Colonic mucosa (tissue), 4 donors: ENCODE measurements around the gene ENTPD2. TPM values are rescaled to one million over a fixed set of nuclear protein-coding genes. Genes with fewer than 3 reads are reported as not detected.

Source experiments
- DNase-seq: peaks from one replicate; pipeline ENCODE4 v3.0.0-alpha.2; 2020
- H3K27ac ChIP-seq: fragments of 200-600 bp; one replicate; pipeline ENCODE4 v1.8.0; 2021
- H3K27me3 ChIP-seq: fragments of 200-600 bp; one replicate; pipeline ENCODE4 v1.8.0; 2021
- H3K36me3 ChIP-seq: fragments of 200-600 bp; one replicate; pipeline ENCODE4 v1.8.0; 2021
- H3K4me1 ChIP-seq: fragments of 200-600 bp; one replicate; pipeline ENCODE4 v1.8.0; 2021; ENCODE audit warnings: mild to moderate bottlenecking
- H3K4me3 ChIP-seq: fragments of 200-600 bp; one replicate; pipeline ENCODE4 v1.8.0; 2021
- H3K9ac ChIP-seq, 2 donors: one replicate each; pipeline ENCODE4 v1.7.0; 2013; ENCODE audit warnings: control low read depth in 2 of 2, low read depth in 2 of 2, low read length in 2 of 2
- H3K9me3 ChIP-seq: fragments of 200-600 bp; one replicate; pipeline ENCODE4 v1.8.0; 2021
- intact Hi-C: fragments of 100-400 bp; cut with DNase I; formaldehyde crosslinking; loops from one replicate; pipeline ENCODE4 v1.14.1; 2022
- total RNA-seq, 2 donors: library from RNA; stranded (reverse); fragmentation: NEBNext Ultra II Directional in 1 of 2; extraction: Animal tissue kit (Norgen Biotek cat#: 25700) in 1 of 2; gene quantifications; one replicate each; pipeline ENCODE4 v1.2.1, GENCODE V29; 2021
- TF ChIP-seq, protein P1 (sequence below): fragments of 200-600 bp; IDR thresholded peaks from one replicate; pipeline ENCODE4 v1.8.0; 2022; ENCODE audit warnings: antibody characterized with exemption, mild to moderate bottlenecking
- donor health status: healthy.
- donor health status: DM: no; HTN: no; CAD: no.
- donor health status: DM: no; HTN: no; CAD: no.

ENTPD2 gene
- total RNA-seq, 2 donors from 2014 or later, result 20.5 to 22.1 TPM

DNA sequence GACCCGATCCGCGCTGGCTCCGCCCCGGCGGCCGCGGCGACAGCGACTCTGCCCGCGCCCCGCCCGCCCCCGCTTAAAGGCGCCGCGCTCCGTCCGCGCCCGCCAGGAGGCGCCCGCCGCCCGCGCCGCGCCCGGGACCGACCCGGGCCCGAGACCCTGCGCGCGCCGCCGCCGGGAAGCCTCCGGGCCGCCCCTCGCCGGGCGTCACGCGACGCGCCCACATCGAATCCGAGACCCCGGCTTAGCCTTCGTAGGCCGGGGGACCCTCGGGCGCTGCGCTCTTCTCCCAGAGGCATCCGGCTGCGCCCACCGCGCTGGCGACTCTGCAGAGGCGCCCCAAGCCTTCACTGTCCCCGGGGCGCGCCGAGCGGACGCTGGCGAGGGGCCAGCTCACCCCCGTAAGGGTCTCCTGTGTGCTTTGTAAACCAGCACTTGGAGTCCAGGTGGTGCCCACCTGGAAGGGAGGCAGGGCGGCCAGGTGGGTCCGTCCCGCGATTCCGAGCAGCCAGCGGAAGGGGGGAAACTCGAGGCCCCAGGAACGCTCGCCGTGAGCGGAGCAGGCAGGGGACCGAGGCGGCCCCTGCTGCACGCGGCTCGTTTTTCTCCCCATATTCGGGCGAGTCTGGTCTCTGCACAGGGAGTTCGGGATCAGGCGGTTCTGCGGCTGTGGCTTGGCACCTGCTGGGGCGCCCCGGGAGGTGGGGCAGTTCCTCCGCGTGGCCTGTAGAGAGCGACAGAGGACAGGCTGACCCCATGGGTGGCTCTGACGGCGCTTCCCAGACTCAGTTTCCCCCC is 25.4 kb downstream of the ENTPD2 start:
- intact Hi-C loops, result loop anchor here (2.0 kb wide), 1 partner anchor 84 kb away; the partner anchor contains the start of genes C8G and FBXW5
- peaks cover 24% of the 10 kb centered on the region for H3K4me1 ChIP-seq
- peak; percentile 83 for DNase-seq
- H3K36me3 ChIP-seq, result no peaks in the 10 kb centered on the region
- no peaks in the 10 kb centered on the region for H3K9me3 ChIP-seq
- H3K4me3 ChIP-seq, result peak overlapping the region; percentile 52
- H3K27ac ChIP-seq, result peak overlapping the region; percentile 46
- H3K9ac ChIP-seq, result peak overlapping the region; percentile 71 to 78
- H3K27me3 ChIP-seq, result no peaks in the 10 kb centered on the region
- TF ChIP-seq, protein P1, sequence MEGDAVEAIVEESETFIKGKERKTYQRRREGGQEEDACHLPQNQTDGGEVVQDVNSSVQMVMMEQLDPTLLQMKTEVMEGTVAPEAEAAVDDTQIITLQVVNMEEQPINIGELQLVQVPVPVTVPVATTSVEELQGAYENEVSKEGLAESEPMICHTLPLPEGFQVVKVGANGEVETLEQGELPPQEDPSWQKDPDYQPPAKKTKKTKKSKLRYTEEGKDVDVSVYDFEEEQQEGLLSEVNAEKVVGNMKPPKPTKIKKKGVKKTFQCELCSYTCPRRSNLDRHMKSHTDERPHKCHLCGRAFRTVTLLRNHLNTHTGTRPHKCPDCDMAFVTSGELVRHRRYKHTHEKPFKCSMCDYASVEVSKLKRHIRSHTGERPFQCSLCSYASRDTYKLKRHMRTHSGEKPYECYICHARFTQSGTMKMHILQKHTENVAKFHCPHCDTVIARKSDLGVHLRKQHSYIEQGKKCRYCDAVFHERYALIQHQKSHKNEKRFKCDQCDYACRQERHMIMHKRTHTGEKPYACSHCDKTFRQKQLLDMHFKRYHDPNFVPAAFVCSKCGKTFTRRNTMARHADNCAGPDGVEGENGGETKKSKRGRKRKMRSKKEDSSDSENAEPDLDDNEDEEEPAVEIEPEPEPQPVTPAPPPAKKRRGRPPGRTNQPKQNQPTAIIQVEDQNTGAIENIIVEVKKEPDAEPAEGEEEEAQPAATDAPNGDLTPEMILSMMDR, result peak; percentile 25

DNA sequence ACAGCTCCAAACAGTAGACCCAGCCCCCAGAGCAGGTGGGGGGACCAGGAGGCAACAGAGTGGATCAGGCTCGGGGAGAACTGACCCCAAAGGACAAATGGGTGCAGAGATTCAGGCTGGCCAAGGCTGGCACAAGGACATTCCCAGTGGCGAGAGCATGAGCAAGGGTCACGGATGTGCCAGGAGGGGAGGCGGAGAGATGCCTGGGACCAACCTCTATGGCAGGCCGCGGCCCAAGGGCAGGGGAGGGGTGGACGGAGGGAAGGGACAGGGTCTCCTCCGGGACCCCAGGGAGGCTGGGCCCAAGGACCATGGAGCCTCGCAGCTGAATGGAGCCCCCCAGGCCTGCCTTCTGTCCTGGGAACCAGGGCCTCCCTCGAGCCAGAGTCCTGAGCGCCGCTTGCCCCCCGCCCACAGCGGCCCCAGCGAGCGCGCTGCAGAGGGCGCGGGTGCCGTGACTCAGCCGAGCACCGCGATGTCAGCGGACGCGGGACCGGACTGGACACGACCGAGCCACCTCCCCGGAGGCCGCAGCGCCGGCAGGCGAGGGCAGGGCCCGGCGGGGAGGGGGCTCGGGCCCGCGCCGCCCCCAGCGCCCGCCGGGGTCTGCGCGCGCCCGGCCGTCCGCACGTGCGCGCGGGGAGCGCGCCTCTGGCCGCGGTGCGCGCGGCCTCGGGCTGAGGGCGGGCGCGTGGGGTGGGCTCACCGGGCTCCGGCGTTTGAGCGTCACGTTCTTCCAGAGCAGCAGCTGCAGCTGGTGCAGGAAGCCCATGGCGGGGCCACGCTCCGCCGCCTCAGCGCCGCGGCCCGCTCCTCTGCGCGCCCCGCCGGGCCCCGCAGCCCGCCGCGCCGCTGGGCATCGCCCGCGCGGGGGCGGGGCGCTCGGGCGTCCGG is 26.2 kb downstream of the ENTPD2 start, which contains the start of gene ABCA2:
Gene ABCA2 (minus strand): TSS at position 869 of the 894 bp plus-strand sequence. CDS start 97 bp downstream, at position 772.
- peak within 1 kb of the TSS; percentile 71 to 78 for H3K9ac ChIP-seq
- no peak for DNase-seq
- H3K27me3 ChIP-seq, result no peaks in the 10 kb centered on the region
- H3K4me3 ChIP-seq, result peak within 1 kb of the TSS; percentile 52
- H3K36me3 ChIP-seq, result no peaks in the 10 kb centered on the region
- intact Hi-C loops, result loop anchor here (2.0 kb wide), 1 partner anchor 83 kb away; the partner anchor contains the start of genes C8G and FBXW5
- no peaks in the 10 kb centered on the region for H3K9me3 ChIP-seq
- peaks cover 29% of the 10 kb centered on the region for H3K4me1 ChIP-seq
- TF ChIP-seq, protein P1, result no peak
- H3K27ac ChIP-seq, result peak within 1 kb of the TSS; percentile 46

DNA sequence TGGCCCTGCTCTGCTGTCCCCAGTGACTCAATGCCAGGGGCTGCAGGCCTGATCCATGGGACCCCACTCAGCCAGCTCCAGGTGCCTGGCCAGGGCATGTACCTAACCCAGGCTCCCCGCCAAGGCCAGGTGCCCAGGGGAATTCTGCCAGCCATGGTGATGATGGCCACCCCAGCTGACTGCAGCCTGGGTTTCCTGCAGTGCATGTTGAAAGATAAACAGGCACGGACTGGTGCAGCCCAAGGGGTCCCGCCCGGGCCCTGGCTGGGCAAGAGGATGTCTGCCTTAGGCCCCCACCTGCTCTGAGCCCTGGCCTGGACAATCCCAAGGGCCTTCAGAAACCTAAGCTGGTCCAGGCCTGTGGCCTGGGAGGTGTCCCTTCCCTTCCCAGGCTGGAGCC is 27.0 kb downstream of the ENTPD2 start:
- intact Hi-C loops, result no loop called here
- no peaks in the 10 kb centered on the region for H3K9me3 ChIP-seq
- H3K27me3 ChIP-seq, result no peaks in the 10 kb centered on the region
- H3K9ac ChIP-seq, result peak overlapping the region; percentile 19 to 66
- no peak overlapping the region for H3K27ac ChIP-seq
- H3K36me3 ChIP-seq, result no peaks in the 10 kb centered on the region
- DNase-seq, result no peak
- H3K4me3 ChIP-seq, result peak overlapping the region; percentile 43
- peaks cover 32% of the 10 kb centered on the region for H3K4me1 ChIP-seq
- TF ChIP-seq, protein P1, result no peak

DNA sequence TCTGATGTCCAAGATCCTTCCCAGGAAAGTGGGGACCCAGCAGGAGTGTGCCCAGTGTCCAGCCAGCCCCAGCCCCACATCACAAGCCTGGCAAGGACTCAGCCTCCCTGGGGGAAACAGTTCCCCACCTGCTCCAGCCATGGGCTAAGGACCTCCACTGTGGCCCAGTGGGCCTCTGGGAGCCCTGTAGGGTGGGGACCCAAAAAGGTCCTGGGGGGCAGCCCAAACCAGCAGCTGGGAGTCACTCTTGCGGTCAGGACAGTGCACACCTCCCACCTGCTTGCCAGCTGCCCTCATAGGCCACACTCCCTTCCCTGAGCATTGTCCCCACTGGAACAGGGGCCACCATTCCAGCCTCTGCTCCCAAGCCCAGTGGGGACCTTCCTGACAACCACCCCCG is 27.5 kb downstream of the ENTPD2 start:
- DNase-seq, result no peak
- TF ChIP-seq, protein P1, result no peak
- H3K4me1 ChIP-seq, result peaks cover 34% of the 10 kb centered on the region
- intact Hi-C loops, result no loop called here
- peak overlapping the region in 1 of 2 donors; percentile 5 for H3K9ac ChIP-seq
- no peaks in the 10 kb centered on the region for H3K36me3 ChIP-seq
- no peak overlapping the region for H3K4me3 ChIP-seq
- H3K27ac ChIP-seq, result no peak overlapping the region
- no peaks in the 10 kb centered on the region for H3K27me3 ChIP-seq
- H3K9me3 ChIP-seq, result no peaks in the 10 kb centered on the region

- Histone ChIP-seq H3K27ac (no peak overlapping the region), H3K9ac (peak overlapping the region in 1 of 2 donors; percentile 26), H3K9me3 (no peaks in the 10 kb centered on the region), H3K4me3 (no peak overlapping the region), H3K4me1 (peaks cover 30% of the 10 kb centered on the region), H3K27me3 (no peaks in the 10 kb centered on the region), H3K36me3 (no peaks in the 10 kb centered on the region)
- TF ChIP-seq, protein P1, result no peak
- intact Hi-C loops, result no loop called here
- peak; percentile 59 for DNase-seq
Observed at GRCh38 chr9:137025517-137025966, 28.3 kb downstream of the ENTPD2 start.
